IMR-90 (cell line): ENCODE data around the gene HDGFL2. TPM values are rescaled to one million over a fixed set of nuclear protein-coding genes. Genes with fewer than 3 reads are reported as not detected.

Experiments used
- ATAC-seq: fragments of 200-7000 bp; cut with Tn5 transposase; 2 replicates; pipeline ENCODE4 v1.9.1; 2020; ENCODE audit warnings: low read depth, mild to moderate bottlenecking, moderate library complexity
- BruUV-seq: library from RNA; stranded (reverse); fragments of 400-500 nt; replicated peaks from 2 replicates; lab custom pipeline; 2021; lab: Mats Ljungman, UMichigan
- CTCF ChIA-PET: fragments of 300-600 bp; formaldehyde crosslinking; extraction: SDS; loops from one replicate; lab custom pipeline; 2021; ENCODE audit warnings: antibody characterized with exemption; lab: Yijun Ruan, JAX
- POLR2A ChIA-PET: fragments of 300-600 bp; sonication (Branson Sonifier 250); formaldehyde crosslinking; loops from one replicate; lab custom pipeline; 2022; ENCODE audit warnings: antibody characterized with exemption; ENCODE audit not compliant: unreplicated experiment; lab: Charles Lee
- DNase-seq: peaks from one replicate; pipeline ENCODE4 v3.0.0; 2013
- H2AFZ ChIP-seq: replicated peaks from 2 replicates; pipeline ENCODE3; 2013; ENCODE audit warnings: low read length, mild to moderate bottlenecking; ENCODE audit not compliant: poor library complexity
- H2AK5ac ChIP-seq: 2 replicates; pipeline ENCODE4 v1.6.1; 2013; ENCODE audit warnings: low read depth, low read length, inconsistent platforms
- H2AK9ac ChIP-seq: replicated peaks from 2 replicates; pipeline ENCODE3; 2013; ENCODE audit warnings: mild to moderate bottlenecking, low read depth, low read length, moderate library complexity; ENCODE audit not compliant: poor library complexity
- H2BK120ac ChIP-seq: 2 replicates; pipeline ENCODE4 v1.6.1; 2013; ENCODE audit warnings: low read depth, low read length, inconsistent platforms
- H2BK15ac ChIP-seq: 3 replicates; pipeline ENCODE4 v1.6.1; 2013; ENCODE audit warnings: low read depth, low read length, inconsistent platforms
- H2BK20ac ChIP-seq: 2 replicates; pipeline ENCODE4 v1.6.1; 2013; ENCODE audit warnings: low read depth, mild to moderate bottlenecking, inconsistent platforms, low read length, moderate library complexity
- H2BK5ac ChIP-seq: 2 replicates; pipeline ENCODE4 v1.6.1; 2013; ENCODE audit warnings: mild to moderate bottlenecking, low read depth, low read length, inconsistent platforms; ENCODE audit not compliant: poor library complexity, severe bottlenecking
- H3K14ac ChIP-seq: replicated peaks from 2 replicates; pipeline ENCODE4 v1.6.1; 2013; ENCODE audit warnings: low read depth, low read length, inconsistent platforms
- H3K18ac ChIP-seq: 2 replicates; pipeline ENCODE4 v1.6.1; 2013; ENCODE audit warnings: low read depth, low read length, control low read depth
- H3K23ac ChIP-seq: 2 replicates; pipeline ENCODE4 v1.6.1; 2013; ENCODE audit warnings: low read depth, low read length, inconsistent platforms
- H3K27ac ChIP-seq: 2 replicates; pipeline ENCODE4 v1.5.1; 2013; ENCODE audit warnings: mild to moderate bottlenecking, control low read depth, low read length; ENCODE audit not compliant: insufficient read depth
- H3K27me3 ChIP-seq: 2 replicates; pipeline ENCODE4 v1.6.1; 2013; ENCODE audit warnings: low read length; ENCODE audit not compliant: control insufficient read depth, insufficient read depth
- H3K36me3 ChIP-seq: 2 replicates; pipeline ENCODE4 v1.6.1; 2013; ENCODE audit warnings: low read length, mixed read lengths; ENCODE audit not compliant: control insufficient read depth, insufficient read depth
- H3K4ac ChIP-seq: 2 replicates; pipeline ENCODE4 v1.6.1; 2013; ENCODE audit warnings: low read depth, low read length, inconsistent platforms
- H3K4me1 ChIP-seq: 2 replicates; pipeline ENCODE4 v1.6.1; 2013; ENCODE audit warnings: low read length, mixed read lengths; ENCODE audit not compliant: control insufficient read depth, insufficient read depth
- H3K4me2 ChIP-seq: 2 replicates; pipeline ENCODE4 v1.6.1; 2013; ENCODE audit warnings: low read depth, mild to moderate bottlenecking, control low read depth, low read length, moderate library complexity
- H3K4me3 ChIP-seq: 2 replicates; pipeline ENCODE4 v1.5.1; 2013; ENCODE audit warnings: low read depth, mild to moderate bottlenecking, control low read depth, low read length, moderate library complexity; ENCODE audit not compliant: insufficient read depth
- H3K56ac ChIP-seq: 2 replicates; pipeline ENCODE4 v1.6.1; 2013; ENCODE audit warnings: low read length, inconsistent platforms; ENCODE audit not compliant: insufficient read depth; ENCODE audit errors: extremely low read depth
- H3K79me1 ChIP-seq, 2 experiments: 2 replicates each; pipeline ENCODE4 v1.6.1; 2013; ENCODE audit warnings: low read length in 2 of 2, inconsistent platforms in 1 of 2, low read depth in 1 of 2
- H3K9ac ChIP-seq: 2 replicates; pipeline ENCODE4 v1.6.1; 2013; ENCODE audit warnings: low read depth, low read length, control low read depth
- H3K9me1 ChIP-seq: 2 replicates; pipeline ENCODE4 v1.6.1; 2013; ENCODE audit warnings: low read length, inconsistent platforms; ENCODE audit not compliant: insufficient read depth
- H3K9me3 ChIP-seq: 2 replicates; pipeline ENCODE4 v1.6.1; 2013; ENCODE audit warnings: low read length; ENCODE audit not compliant: control insufficient read depth, insufficient read depth
- H4K20me1 ChIP-seq: 2 replicates; pipeline ENCODE4 v1.6.1; 2013; ENCODE audit warnings: low read length, inconsistent platforms; ENCODE audit not compliant: insufficient read depth
- H4K5ac ChIP-seq: 2 replicates; pipeline ENCODE4 v1.6.1; 2013; ENCODE audit warnings: mild to moderate bottlenecking, low read depth, low read length, control low read depth
- H4K8ac ChIP-seq, 2 experiments: 2 replicates each; pipeline ENCODE4 v1.6.1; 2013; ENCODE audit warnings: low read depth in 2 of 2, low read length in 2 of 2, control low read depth in 1 of 2, inconsistent platforms in 1 of 2
- H4K91ac ChIP-seq: 2 replicates; pipeline ENCODE4 v1.6.1; 2013; ENCODE audit warnings: low read depth, low read length, inconsistent platforms; ENCODE audit not compliant: insufficient read depth
- BHLHE40 ChIP-seq: fragments of 150-350 bp; IDR thresholded peaks from 2 replicates; pipeline ENCODE4 v1.6.1; 2016; ENCODE audit warnings: mild to moderate bottlenecking, low read depth, low read length
- CEBPB ChIP-seq: IDR thresholded peaks from 2 replicates; pipeline ENCODE4 v1.6.1; 2012; ENCODE audit warnings: low read depth, low read length, improper control_type of control experiment
- CHD1 ChIP-seq: IDR thresholded peaks from 2 replicates; pipeline ENCODE4 v1.6.1; 2012; ENCODE audit warnings: low read depth, low read length, improper control_type of control experiment
- CTCF ChIP-seq: conservative IDR thresholded peaks from 2 replicates; pipeline ENCODE4 v1.5.1; 2012; ENCODE audit warnings: mild to moderate bottlenecking, low read depth, low read length, improper control_type of control experiment
- ELK1 ChIP-seq: fragments of 150-350 bp; IDR thresholded peaks from 2 replicates; pipeline ENCODE4 v1.6.1; 2016; ENCODE audit warnings: low read depth, mild to moderate bottlenecking, low read length, moderate library complexity, borderline replicate concordance
- FOS ChIP-seq: fragments of 150-350 bp; IDR thresholded peaks from 2 replicates; pipeline ENCODE4 v1.6.1; 2016; ENCODE audit warnings: low read depth, low read length
- MAFK ChIP-seq: IDR thresholded peaks from 2 replicates; pipeline ENCODE4 v1.6.1; 2012; ENCODE audit warnings: low read depth, low read length, improper control_type of control experiment
- MAZ ChIP-seq: IDR thresholded peaks from 2 replicates; pipeline ENCODE4 v1.6.1; 2012; ENCODE audit warnings: low read depth, mild to moderate bottlenecking, low read length, improper control_type of control experiment, moderate library complexity, borderline replicate concordance
- MXI1 ChIP-seq: IDR thresholded peaks from 2 replicates; pipeline ENCODE4 v1.6.1; 2012; ENCODE audit warnings: low read depth, mild to moderate bottlenecking, low read length, moderate library complexity, borderline replicate concordance
- NFE2L2 ChIP-seq: fragments of 150-350 bp; IDR thresholded peaks from 2 replicates; pipeline ENCODE4 v1.6.1; 2016; ENCODE audit warnings: low read depth, mild to moderate bottlenecking, low read length
- POLR2A ChIP-seq: IDR thresholded peaks from 2 replicates; pipeline ENCODE4 v1.6.1; 2012; ENCODE audit warnings: mild to moderate bottlenecking, low read depth, low read length
- RAD21 ChIP-seq: IDR thresholded peaks from 2 replicates; pipeline ENCODE4 v1.6.1; 2012; ENCODE audit warnings: low read length, improper control_type of control experiment
- RCOR1 ChIP-seq: IDR thresholded peaks from 2 replicates; pipeline ENCODE4 v1.6.1; 2012; ENCODE audit warnings: mild to moderate bottlenecking, low read length, improper control_type of control experiment; ENCODE audit not compliant: insufficient replicate concordance
- RFX5 ChIP-seq: IDR thresholded peaks from 2 replicates; pipeline ENCODE4 v1.8.0; 2012; ENCODE audit warnings: low read depth, mild to moderate bottlenecking, low read length, moderate library complexity
- SMC3 ChIP-seq: fragments of 150-350 bp; IDR thresholded peaks from 2 replicates; pipeline ENCODE4 v1.6.1; 2016; ENCODE audit warnings: low read depth, mild to moderate bottlenecking, antibody characterized with exemption, low read length, moderate library complexity
- USF2 ChIP-seq: fragments of 150-350 bp; IDR thresholded peaks from 2 replicates; pipeline ENCODE4 v1.6.1; 2017; ENCODE audit warnings: mild to moderate bottlenecking, antibody characterized with exemption, low read length, low read depth
- WGBS, 2 experiments: methylation state at CpG; one replicate each; pipeline versions ENCODE4 v1.1.5 to v1.1.7; 2013; ENCODE audit warnings: missing lambda C conversion rate in 2 of 2; ENCODE audit not compliant: insufficient read length in 1 of 2; ENCODE audit errors: extremely low coverage in 2 of 2; 5-methylcytosine and 5-hydroxymethylcytosine counted together
- dilution Hi-C: fragments of 300-500 bp; cut with HindIII; formaldehyde crosslinking; loops from one replicate; pipeline ENCODE4 v1.14.3; 2018; ENCODE audit warnings: low sequenced_read_pairs; ENCODE audit not compliant: unreplicated experiment
- in situ Hi-C: fragments of 300-500 bp; cut with MboI; formaldehyde crosslinking; loops from 3 replicates; pipeline ENCODE4 v1.14.3; 2019; ENCODE audit warnings: low sequenced_read_pairs, inconsistent platforms, mixed read lengths
- intact Hi-C: fragments of 100-400 bp; cut with micrococcal nuclease; formaldehyde crosslinking; loops from 2 replicates; pipeline ENCODE4 v1.10.0; 2022
- polyA plus RNA-seq, 3 experiments: library from polyadenylated mRNA; depleted of rRNA; stranded (reverse); fragments of >200 nt; gene quantifications; 2 replicates each; pipeline ENCODE4 v1.2.3, GENCODE V29; 2012; ENCODE audit warnings: low replicate concordance in 1 of 3
- total RNA-seq: library from RNA; depleted of rRNA; stranded (reverse); fragments of >200 nt; gene quantifications from 2 replicates; pipeline ENCODE4 v1.2.3, GENCODE V29; 2012

The HDGFL2 gene
- total and polyA plus RNA-seq, 2 of the 4 experiments (the other 2 are of a cell fraction) = 35.8 to 48.5 TPM

- Histone ChIP-seq H3K4me3 (no peak overlapping the region), H3K27me3 (peaks cover 12% of the 10 kb centered on the region), H4K91ac (no peak overlapping the region), H2AFZ (no peak overlapping the region), H4K5ac (no peak overlapping the region), H2BK15ac (no peak overlapping the region), H2AK5ac (no peak overlapping the region), H3K18ac (no peak overlapping the region), H3K27ac (no peak overlapping the region), H4K20me1 (no peaks in the 10 kb centered on the region), H4K8ac (no peak overlapping the region), H2BK120ac (no peak overlapping the region), H3K9ac (no peak overlapping the region), H3K4me2 (no peak overlapping the region), H2BK20ac (no peak overlapping the region), H3K56ac (no peak overlapping the region), H3K4me1 (peaks cover 9% of the 10 kb centered on the region), H2BK5ac (no peak overlapping the region), H3K79me1 (no peaks in the 10 kb centered on the region), H3K23ac (no peak overlapping the region), H3K14ac (no peak overlapping the region), H3K4ac (no peak overlapping the region), H3K9me3 (no peaks in the 10 kb centered on the region), H2AK9ac (no peak overlapping the region), H3K9me1 (no peaks in the 10 kb centered on the region), H3K36me3 (no peaks in the 10 kb centered on the region)
- dilution Hi-C loops (no loop called here), intact Hi-C loops (no loop called here), in situ Hi-C loops (no loop called here)
- DNase-seq = no peak
- BruUV-seq = no TSS peak
- CTCF ChIA-PET = no interaction called here
- WGBS, 2 experiments = 56% methylated on average over 5 of the region's 8 CpGs; no CpG with 5 or more reads in 1 of the 2 experiments
- ATAC-seq = peak; percentile 44
- POLR2A ChIA-PET = no interaction called here
- no peak for TF ChIP-seq RAD21
- TF ChIP-seq POLR2A = no peak
- TF ChIP-seq RCOR1 = no peak
- TF ChIP-seq ELK1 = no peak
- TF ChIP-seq CEBPB = no peak
- no peak for TF ChIP-seq FOS
- TF ChIP-seq USF2 = no peak
- no peak for TF ChIP-seq CHD1
- no peak for TF ChIP-seq BHLHE40
- no peak for TF ChIP-seq NFE2L2
- no peak for TF ChIP-seq MXI1
- no peak for TF ChIP-seq RFX5
- no peak for TF ChIP-seq MAFK
- no peak for TF ChIP-seq SMC3
- TF ChIP-seq CTCF = no peak
- TF ChIP-seq MAZ = no peak
These were observed 44.8 kb downstream of the HDGFL2 start for GRCh38 chr19:4516939-4517300.
